PC-3 (cell line): Measurements from ENCODE around the gene PAFAH2. TPM values are rescaled to one million over a fixed set of nuclear protein-coding genes. Genes with fewer than 3 reads are reported as not detected.
A peak's percentile ranks its signal among the peaks of the same experiment; 100 is the strongest.

Experiments used
- ATAC-seq: fragments of 200-7000 bp; cut with Tn5 transposase; 2 replicates; pipeline ENCODE4 v1.9.1; 2020; ENCODE audit warnings: mild to moderate bottlenecking, moderate library complexity
- BruUV-seq: library from RNA; stranded (reverse); fragments of 400-500 nt; replicated peaks from 2 replicates; lab custom pipeline; 2021; lab: Mats Ljungman, UMichigan
- CTCF ChIA-PET: fragments of 300-600 bp; sonication (Branson Sonifier 250); formaldehyde crosslinking; loops from one replicate; lab custom pipeline; 2022; ENCODE audit warnings: antibody characterized with exemption; lab: Charles Lee
- POLR2A ChIA-PET: fragments of 300-600 bp; sonication (Branson Sonifier 250); formaldehyde crosslinking; loops from one replicate; lab custom pipeline; 2022; ENCODE audit warnings: antibody characterized with exemption; ENCODE audit not compliant: unreplicated experiment; lab: Charles Lee
- DNase-seq: peaks from one replicate; pipeline ENCODE4 v3.0.0-alpha.2; 2015
- H2AFZ ChIP-seq: fragments of 300-600 bp; sonication (generic); 2 replicates; pipeline ENCODE4 v1.6.0; 2016; ENCODE audit warnings: antibody characterized with exemption, low read length
- H3F3A ChIP-seq: fragments of 300-600 bp; sonication (generic); one replicate; pipeline ENCODE4 v1.6.0; 2017; ENCODE audit warnings: antibody characterized with exemption, low read length, control low read depth, mild to moderate bottlenecking; ENCODE audit not compliant: unreplicated experiment
- H3K27ac ChIP-seq: fragments of 300-600 bp; sonication (generic); 2 replicates; pipeline ENCODE4 v1.5.1; 2016; ENCODE audit warnings: mild to moderate bottlenecking, low read length
- H3K27me3 ChIP-seq: fragments of 300-600 bp; sonication (generic); 2 replicates; pipeline ENCODE4 v1.6.1; 2016; ENCODE audit warnings: low read length, mixed read lengths
- H3K36me3 ChIP-seq: fragments of 300-600 bp; sonication (generic); 2 replicates; pipeline ENCODE4 v1.6.1; 2016; ENCODE audit warnings: low read depth, mixed run types, low read length, mixed read lengths
- H3K4me1 ChIP-seq: fragments of 300-600 bp; sonication (generic); 2 replicates; pipeline ENCODE4 v1.5.1; 2016; ENCODE audit warnings: low read length; ENCODE audit not compliant: insufficient read depth
- H3K4me2 ChIP-seq: fragments of 300-600 bp; sonication (generic); 2 replicates; pipeline ENCODE4 v1.6.0; 2016; ENCODE audit warnings: low read length
- H3K4me3 ChIP-seq: fragments of 300-600 bp; sonication (generic); 2 replicates; pipeline ENCODE4 v1.5.1; 2016; ENCODE audit warnings: mild to moderate bottlenecking, low read length, mixed read lengths
- H3K79me2 ChIP-seq: fragments of 300-600 bp; sonication (generic); 2 replicates; pipeline ENCODE4 v1.6.1; 2017; ENCODE audit warnings: low read length, mixed read lengths
- H3K9ac ChIP-seq: fragments of 300-600 bp; sonication (generic); 2 replicates; pipeline ENCODE4 v1.6.0; 2016; ENCODE audit warnings: mild to moderate bottlenecking, low read length
- H3K9me2 ChIP-seq: fragments of 300-600 bp; sonication (generic); replicated peaks from 2 replicates; pipeline ENCODE4 v1.6.1; 2016; ENCODE audit warnings: mixed run types, low read length, mixed read lengths
- H3K9me3 ChIP-seq: fragments of 300-600 bp; sonication (generic); 2 replicates; pipeline ENCODE4 v1.6.1; 2016; ENCODE audit warnings: low read length, mixed read lengths
- H4K20me1 ChIP-seq: fragments of 300-600 bp; sonication (generic); 2 replicates; pipeline ENCODE4 v1.6.1; 2016; ENCODE audit warnings: low read length, mixed read lengths
- EZH2 ChIP-seq: fragments of 300-600 bp; sonication (generic); IDR thresholded peaks from one replicate; pipeline ENCODE4 v1.6.1; 2017; ENCODE audit warnings: antibody characterized with exemption, mild to moderate bottlenecking, low read length; ENCODE audit not compliant: unreplicated experiment
- EZH2phosphoT487 ChIP-seq: fragments of 300-600 bp; sonication (generic); IDR thresholded peaks from 2 replicates; pipeline ENCODE4 v1.6.1; 2018; ENCODE audit warnings: mild to moderate bottlenecking, antibody characterized with exemption, low read length, borderline replicate concordance
- intact Hi-C: fragments of 100-400 bp; cut with micrococcal nuclease; formaldehyde crosslinking; loops from 2 replicates; pipeline ENCODE4 v1.9.0; 2023
- total RNA-seq: library from RNA; depleted of rRNA; stranded (reverse); fragments of >200 nt; gene quantifications from 2 replicates; pipeline ENCODE4 v1.2.3, GENCODE V29; 2014
- TF ChIP-seq, protein P1 (sequence below): fragments of 300-600 bp; sonication (generic); conservative IDR thresholded peaks from 2 replicates; pipeline ENCODE4 v1.5.1; 2017; ENCODE audit warnings: antibody characterized with exemption, low read depth, mild to moderate bottlenecking, low read length

The PAFAH2 gene
- total RNA-seq, 1 experiment from 2014 or later, result 9.0 TPM

DNA sequence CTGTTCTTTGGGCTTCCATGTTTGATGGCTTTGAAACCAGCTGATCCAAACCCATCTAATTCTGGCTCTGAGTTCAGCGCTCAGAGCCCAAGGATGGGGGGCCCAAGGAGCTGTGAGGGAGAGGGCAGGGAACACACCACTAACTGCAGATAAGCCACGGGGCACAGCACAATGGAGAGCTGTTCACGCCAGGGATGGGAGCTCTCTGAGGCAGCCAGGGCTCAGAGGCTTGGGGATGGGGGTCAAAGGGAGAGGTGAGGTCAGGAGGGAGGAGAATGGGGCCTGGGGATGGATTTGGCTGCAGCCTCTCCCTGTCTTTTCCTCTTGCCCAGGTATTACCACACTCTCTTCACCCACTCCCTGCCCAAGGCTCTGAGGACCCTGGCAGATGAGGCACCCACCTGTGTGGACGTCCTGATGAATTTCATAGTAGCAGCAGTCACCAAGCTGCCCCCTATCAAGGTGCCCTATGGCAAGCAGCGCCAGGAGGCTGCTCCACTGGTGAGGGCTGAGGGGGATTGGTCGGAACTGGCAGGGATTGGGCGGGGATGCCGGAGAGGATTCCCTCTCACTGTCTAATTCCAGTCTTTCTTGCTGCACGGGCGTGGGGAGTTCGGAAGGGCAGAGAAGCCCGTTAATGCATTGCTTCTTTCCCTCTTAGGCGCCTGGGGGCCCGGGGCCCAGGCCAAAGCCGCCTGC, 36.8 kb upstream of the PAFAH2 start:
- Histone ChIP-seq H2AFZ (peak overlapping the region; percentile 93), H3K9ac (peak overlapping the region; percentile 52; the same call in 1 of the 2 replicates), H3K9me3 (no peaks in the 10 kb centered on the region), H3K27ac (no peak overlapping the region), H3K4me1 (peaks cover 14% of the 10 kb centered on the region), H3K27me3 (no peaks in the 10 kb centered on the region), H3K36me3 (no peaks in the 10 kb centered on the region), H3F3A (no peaks in the 10 kb centered on the region), H3K79me2 (no peaks in the 10 kb centered on the region), H3K4me3 (peak overlapping the region; percentile 80), H3K4me2 (peak overlapping the region; percentile 88), H3K9me2 (no peaks in the 10 kb centered on the region), H4K20me1 (no peaks in the 10 kb centered on the region)
- DNase-seq, result no peak
- intact Hi-C loops, result loop anchor here (1.0 to 2.0 kb wide), 2 partner anchors 70 to 111 kb away; no protein-coding TSS in a partner anchor
- peak; percentile 14 for ATAC-seq
- TF ChIP-seq EZH2, result no peak
- TF ChIP-seq, protein P1, sequence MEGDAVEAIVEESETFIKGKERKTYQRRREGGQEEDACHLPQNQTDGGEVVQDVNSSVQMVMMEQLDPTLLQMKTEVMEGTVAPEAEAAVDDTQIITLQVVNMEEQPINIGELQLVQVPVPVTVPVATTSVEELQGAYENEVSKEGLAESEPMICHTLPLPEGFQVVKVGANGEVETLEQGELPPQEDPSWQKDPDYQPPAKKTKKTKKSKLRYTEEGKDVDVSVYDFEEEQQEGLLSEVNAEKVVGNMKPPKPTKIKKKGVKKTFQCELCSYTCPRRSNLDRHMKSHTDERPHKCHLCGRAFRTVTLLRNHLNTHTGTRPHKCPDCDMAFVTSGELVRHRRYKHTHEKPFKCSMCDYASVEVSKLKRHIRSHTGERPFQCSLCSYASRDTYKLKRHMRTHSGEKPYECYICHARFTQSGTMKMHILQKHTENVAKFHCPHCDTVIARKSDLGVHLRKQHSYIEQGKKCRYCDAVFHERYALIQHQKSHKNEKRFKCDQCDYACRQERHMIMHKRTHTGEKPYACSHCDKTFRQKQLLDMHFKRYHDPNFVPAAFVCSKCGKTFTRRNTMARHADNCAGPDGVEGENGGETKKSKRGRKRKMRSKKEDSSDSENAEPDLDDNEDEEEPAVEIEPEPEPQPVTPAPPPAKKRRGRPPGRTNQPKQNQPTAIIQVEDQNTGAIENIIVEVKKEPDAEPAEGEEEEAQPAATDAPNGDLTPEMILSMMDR, result no peak
- TF ChIP-seq EZH2phosphoT487, result no peak
- POLR2A ChIA-PET, result no interaction called here
- BruUV-seq, result TSS peak; percentile 53
- CTCF ChIA-PET, result interaction anchor here (1.9 to 2.5 kb wide), 2 partner anchors 110 to 139 kb away, joined by 7 to 27 read pairs; no protein-coding TSS in a partner anchor

DNA sequence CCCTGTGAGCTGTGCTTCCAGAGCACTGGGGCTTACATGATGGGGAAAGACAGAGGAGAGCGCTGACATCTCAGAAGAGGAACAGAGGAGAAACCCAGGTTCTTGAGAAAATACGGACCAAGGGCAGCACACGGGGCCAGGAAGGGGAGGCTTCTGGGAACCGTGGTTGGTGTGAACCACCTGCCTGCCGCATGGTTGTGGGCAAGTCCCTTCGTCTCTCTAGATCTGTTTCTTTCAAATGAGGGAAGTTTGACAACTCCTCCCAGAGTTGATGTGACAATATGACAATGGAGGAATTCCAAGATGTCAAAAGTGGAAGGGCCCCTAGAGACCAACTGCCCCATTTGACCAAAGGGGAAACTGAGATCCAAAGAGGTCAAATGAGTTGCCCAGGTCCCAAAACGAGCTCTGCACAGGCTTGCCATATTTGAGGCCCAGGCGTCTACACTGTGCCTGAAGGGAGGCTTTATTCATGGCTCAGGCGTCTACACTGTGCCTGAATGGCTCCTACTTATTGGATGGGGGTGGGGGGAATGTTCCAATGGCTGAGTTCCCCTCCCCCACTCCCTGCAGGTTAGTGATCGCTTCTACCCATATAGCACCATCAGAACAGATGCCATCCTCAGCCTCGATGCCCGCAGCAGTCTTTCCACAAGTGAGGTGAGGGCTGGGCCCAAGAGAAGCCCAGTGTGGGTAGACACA, 34.9 kb upstream of the PAFAH2 start:
- Histone ChIP-seq H2AFZ (no peak overlapping the region), H3K9ac (no peak overlapping the region), H3K79me2 (no peaks in the 10 kb centered on the region), H3K27ac (no peak overlapping the region), H3K9me3 (no peaks in the 10 kb centered on the region), H3K9me2 (no peaks in the 10 kb centered on the region), H3K27me3 (no peaks in the 10 kb centered on the region), H3K36me3 (no peaks in the 10 kb centered on the region), H3K4me1 (peaks cover 14% of the 10 kb centered on the region), H3F3A (no peaks in the 10 kb centered on the region), H3K4me3 (no peak overlapping the region), H3K4me2 (no peak overlapping the region), H4K20me1 (no peaks in the 10 kb centered on the region)
- DNase-seq (no peak), ATAC-seq (no peak)
- ChIA-PET POLR2A (no interaction called here), CTCF (no interaction called here)
- intact Hi-C loops, result no loop called here
- TF ChIP-seq, protein P1, result no peak
- TF ChIP-seq EZH2 (no peak), EZH2phosphoT487 (no peak)
- BruUV-seq, result no TSS peak
